Sigmoid colon (tissue), 4 donors: ENCODE data around the gene RARG.

Experiments used
- EP300 ChIP-seq, 4 donors: sonication (generic); formaldehyde crosslinking; IDR thresholded peaks; one replicate each; pipeline ENCODE4 v1.6.1; 2017; ENCODE audit warnings: antibody characterized with exemption in 4 of 4
- TF ChIP-seq, protein P1 (sequence below), 4 experiments: fragments of 450-650 bp in 3 of 4; fragments of 200-600 bp in 1 of 4; IDR thresholded peaks; one replicate each; pipeline ENCODE4 v1.5.1; 2016 to 2019; ENCODE audit warnings: antibody characterized with exemption in 4 of 4, mild to moderate bottlenecking in 3 of 4, moderate library complexity in 2 of 4

DNA sequence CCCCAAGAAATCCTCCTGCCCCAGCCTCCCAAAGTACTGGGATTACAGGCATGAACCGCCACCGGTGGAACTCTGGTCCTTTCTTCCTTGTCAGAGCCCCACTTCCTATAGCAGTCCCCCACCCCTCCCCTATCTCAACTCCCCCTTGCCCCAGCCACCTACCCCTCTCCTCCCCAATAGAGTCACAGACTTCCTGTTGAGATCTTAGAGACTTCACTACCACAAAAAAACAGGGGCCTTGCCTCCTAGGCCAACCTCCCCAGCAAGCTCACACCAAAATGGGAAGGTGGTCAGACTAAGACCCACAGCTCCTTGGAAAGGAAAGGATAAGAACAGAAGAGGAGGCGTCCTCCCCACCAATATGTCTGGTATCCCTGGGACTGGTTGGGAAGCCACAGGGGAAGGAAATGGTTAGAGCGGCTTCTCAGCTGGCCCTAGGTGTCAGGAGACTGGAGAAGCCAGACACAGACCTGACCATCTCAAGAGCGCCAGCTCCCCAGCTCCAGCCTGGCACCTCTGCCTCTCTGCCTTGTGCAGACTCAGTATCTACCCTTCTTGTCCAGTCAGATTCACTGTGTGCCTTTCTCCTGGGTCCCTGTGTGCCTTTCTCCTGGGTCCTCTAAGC, 33.4 kb downstream of the RARG start:
- no peak for TF ChIP-seq EP300 (IDR thresholded peaks at IDR 0.05)
- TF ChIP-seq, protein P1, sequence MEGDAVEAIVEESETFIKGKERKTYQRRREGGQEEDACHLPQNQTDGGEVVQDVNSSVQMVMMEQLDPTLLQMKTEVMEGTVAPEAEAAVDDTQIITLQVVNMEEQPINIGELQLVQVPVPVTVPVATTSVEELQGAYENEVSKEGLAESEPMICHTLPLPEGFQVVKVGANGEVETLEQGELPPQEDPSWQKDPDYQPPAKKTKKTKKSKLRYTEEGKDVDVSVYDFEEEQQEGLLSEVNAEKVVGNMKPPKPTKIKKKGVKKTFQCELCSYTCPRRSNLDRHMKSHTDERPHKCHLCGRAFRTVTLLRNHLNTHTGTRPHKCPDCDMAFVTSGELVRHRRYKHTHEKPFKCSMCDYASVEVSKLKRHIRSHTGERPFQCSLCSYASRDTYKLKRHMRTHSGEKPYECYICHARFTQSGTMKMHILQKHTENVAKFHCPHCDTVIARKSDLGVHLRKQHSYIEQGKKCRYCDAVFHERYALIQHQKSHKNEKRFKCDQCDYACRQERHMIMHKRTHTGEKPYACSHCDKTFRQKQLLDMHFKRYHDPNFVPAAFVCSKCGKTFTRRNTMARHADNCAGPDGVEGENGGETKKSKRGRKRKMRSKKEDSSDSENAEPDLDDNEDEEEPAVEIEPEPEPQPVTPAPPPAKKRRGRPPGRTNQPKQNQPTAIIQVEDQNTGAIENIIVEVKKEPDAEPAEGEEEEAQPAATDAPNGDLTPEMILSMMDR (IDR thresholded peaks at IDR 0.05), result no peak
